NCI-H82 (cell line): ENCODE data around the gene VRK3.
A peak's percentile ranks its signal among the peaks of the same experiment; 100 is the strongest.

Source experiments
- DNase-seq: peaks from one replicate; lab custom pipeline; 2025; lab: John Stamatoyannopoulos, UW

The VRK3 gene

GRCh38 chr19:49930483-49931011 is 94.6 kb downstream of the VRK3 start:
- no peak for DNase-seq

- peak; percentile 98 for DNase-seq
Measured at GRCh38 chr19:49929611-49930482, 95.3 kb downstream of the VRK3 start.

- peak; percentile 97 for DNase-seq
Measured at GRCh38 chr19:49929121-49929610, 96.0 kb downstream of the VRK3 start, which contains the start of the genes ATF5 and NUP62. TSS of gene ATF5 (plus strand) at chr19:49929205. CDS start at chr19:49930851, 1,646 bp downstream. TSS of gene NUP62 (minus strand) at chr19:49929504. CDS start at chr19:49909807, 19,697 bp downstream.

GRCh38 chr19:49927526-49928264 is 97.5 kb downstream of the VRK3 start:
- no peak for DNase-seq

GRCh38 chr19:49926515-49926914 is 98.7 kb downstream of the VRK3 start:
- peak; percentile 52 for DNase-seq
